Stomach smooth muscle (tissue), 2 donors: ENCODE data around the gene ANGPTL4.

Experiments
- H3K27ac ChIP-seq: one replicate; pipeline ENCODE4 v1.7.0; 2013; ENCODE audit warnings: mild to moderate bottlenecking, low read length, inconsistent platforms
- H3K27me3 ChIP-seq, 2 donors: one replicate each; pipeline ENCODE4 v1.7.0; 2013; ENCODE audit warnings: low read length in 2 of 2; ENCODE audit not compliant: insufficient read depth in 2 of 2, control insufficient read depth in 1 of 2
- H3K36me3 ChIP-seq, 2 donors: one replicate each; pipeline ENCODE4 v1.7.0; 2013; ENCODE audit warnings: low read length in 2 of 2; ENCODE audit not compliant: control insufficient read depth in 2 of 2, insufficient read depth in 2 of 2
- H3K4me1 ChIP-seq: one replicate; pipeline ENCODE4 v1.7.0; 2013; ENCODE audit warnings: low read length; ENCODE audit not compliant: control insufficient read depth, insufficient read depth
- H3K4me3 ChIP-seq, 2 donors: one replicate each; pipeline ENCODE4 v1.7.0; 2013; ENCODE audit warnings: low read length in 2 of 2
- H3K9ac ChIP-seq, 2 donors: one replicate each; pipeline ENCODE4 v1.7.0; 2013; ENCODE audit warnings: low read length in 2 of 2, mild to moderate bottlenecking in 1 of 2
- H3K9me3 ChIP-seq, 2 donors: one replicate each; pipeline ENCODE4 v1.7.0; 2013; ENCODE audit warnings: low read length in 2 of 2; ENCODE audit not compliant: control insufficient read depth in 2 of 2
- donor health status: healthy.
- donor health status: Pancreatic carcinoma.

ANGPTL4 gene

GRCh38 chr19:8323781-8324185 lies 40.2 kb upstream of the ANGPTL4 start:
- Histone ChIP-seq H3K27me3 (no peaks in the 10 kb centered on the region), H3K4me3 (no peak overlapping the region), H3K9me3 (no peaks in the 10 kb centered on the region), H3K27ac (no peak overlapping the region), H3K4me1 (peaks cover 22% of the 10 kb centered on the region), H3K9ac (no peak overlapping the region), H3K36me3 (peaks cover 5 to 11% of the 10 kb centered on the region in 2 donors)

- no peaks in the 10 kb centered on the region for H3K9me3 ChIP-seq
- peaks cover 22% of the 10 kb centered on the region for H3K4me1 ChIP-seq
- H3K36me3 ChIP-seq = peaks cover 5 to 11% of the 10 kb centered on the region in 2 donors
- H3K27me3 ChIP-seq = no peaks in the 10 kb centered on the region
- H3K4me3 ChIP-seq = no peak overlapping the region
- H3K27ac ChIP-seq = no peak overlapping the region
- H3K9ac ChIP-seq = no peak overlapping the region
Observed at GRCh38 chr19:8324186-8325050, 39.5 kb upstream of the ANGPTL4 start.

GRCh38 chr19:8325454-8325853 lies 38.5 kb upstream of the ANGPTL4 start:
- H3K4me1 ChIP-seq = peaks cover 15% of the 10 kb centered on the region
- no peaks in the 10 kb centered on the region for H3K27me3 ChIP-seq
- H3K36me3 ChIP-seq = peaks cover 5 to 11% of the 10 kb centered on the region in 2 donors
- H3K9me3 ChIP-seq = no peaks in the 10 kb centered on the region
- no peak overlapping the region for H3K27ac ChIP-seq
- H3K4me3 ChIP-seq = no peak overlapping the region
- H3K9ac ChIP-seq = no peak overlapping the region

GRCh38 chr19:8329996-8330395 lies 34.0 kb upstream of the ANGPTL4 start:
- no peaks in the 10 kb centered on the region for H3K9me3 ChIP-seq
- H3K4me3 ChIP-seq = no peak overlapping the region
- H3K4me1 ChIP-seq = peaks cover 15% of the 10 kb centered on the region
- no peak overlapping the region for H3K27ac ChIP-seq
- H3K27me3 ChIP-seq = peaks cover 15 to 21% of the 10 kb centered on the region in 2 donors
- H3K9ac ChIP-seq = no peak overlapping the region
- H3K36me3 ChIP-seq = peaks cover 0 to 2% of the 10 kb centered on the region in 2 donors

GRCh38 chr19:8331263-8331845 lies 32.6 kb upstream of the ANGPTL4 start:
- Histone ChIP-seq H3K27ac (no peak overlapping the region), H3K9me3 (no peaks in the 10 kb centered on the region), H3K4me3 (no peak overlapping the region), H3K36me3 (peaks cover 0 to 2% of the 10 kb centered on the region in 2 donors), H3K27me3 (peaks cover 15 to 32% of the 10 kb centered on the region in 2 donors), H3K4me1 (peaks cover 19% of the 10 kb centered on the region), H3K9ac (no peak overlapping the region)

- H3K4me1 ChIP-seq = peaks cover 19% of the 10 kb centered on the region
- H3K9ac ChIP-seq = no peak overlapping the region
- peaks cover 22 to 36% of the 10 kb centered on the region in 2 donors for H3K27me3 ChIP-seq
- H3K27ac ChIP-seq = no peak overlapping the region
- no peaks in the 10 kb centered on the region for H3K36me3 ChIP-seq
- no peak overlapping the region for H3K4me3 ChIP-seq
- no peaks in the 10 kb centered on the region for H3K9me3 ChIP-seq
Observed at GRCh38 chr19:8332976-8333766, 30.8 kb upstream of the ANGPTL4 start.

- Histone ChIP-seq H3K27ac (no peak overlapping the region), H3K36me3 (no peaks in the 10 kb centered on the region), H3K27me3 (peaks cover 24 to 36% of the 10 kb centered on the region in 2 donors), H3K4me3 (no peak overlapping the region), H3K4me1 (peaks cover 19% of the 10 kb centered on the region), H3K9me3 (no peaks in the 10 kb centered on the region), H3K9ac (no peak overlapping the region)
Observed at GRCh38 chr19:8333767-8334457, 30.0 kb upstream of the ANGPTL4 start.

GRCh38 chr19:8334458-8335342 lies 29.3 kb upstream of the ANGPTL4 start:
- Histone ChIP-seq H3K9ac (no peak overlapping the region), H3K36me3 (no peaks in the 10 kb centered on the region), H3K4me3 (peak overlapping the region in 1 of 2 donors; percentile 47), H3K9me3 (no peaks in the 10 kb centered on the region), H3K27me3 (peaks cover 24 to 36% of the 10 kb centered on the region in 2 donors), H3K4me1 (peaks cover 19% of the 10 kb centered on the region), H3K27ac (no peak overlapping the region)

- Histone ChIP-seq H3K9ac (no peak overlapping the region), H3K27me3 (peaks cover 27 to 36% of the 10 kb centered on the region in 2 donors), H3K4me1 (peaks cover 19% of the 10 kb centered on the region), H3K27ac (no peak overlapping the region), H3K4me3 (peak overlapping the region in 1 of 2 donors; percentile 47), H3K9me3 (no peaks in the 10 kb centered on the region), H3K36me3 (no peaks in the 10 kb centered on the region)
Observed at GRCh38 chr19:8335343-8336071, 28.4 kb upstream of the ANGPTL4 start.
